Pancreas (tissue), 10 donors: ENCODE data around the gene COMTD1. TPM values are rescaled to one million over a fixed set of nuclear protein-coding genes. Genes with fewer than 3 reads are reported as not detected.

Source experiments
- ATAC-seq, 4 donors: fragments of 200-7000 bp; cut with Tn5 transposase; one replicate each; pipeline versions ENCODE4 v1.8.0 to v1.9.1; 2020; ENCODE audit warnings: mild to moderate bottlenecking in 4 of 4, moderate library complexity in 4 of 4
- DNase-seq, 6 donors: peaks; one replicate each; pipeline ENCODE4 v3.0.0-alpha.2; 2020
- FAIRE-seq: peaks from 2 replicates; lab custom pipeline; 2012; peaks lifted over from hg19 to GRCh38; lab: Jason Lieb, UNC
- H3K27ac ChIP-seq, 4 donors: fragments of 200-600 bp; sonication (generic); 1 replicate in 3 of 4; 2 replicates in 1 of 4; pipeline versions ENCODE4 v1.5.0 to v1.8.0; 2020
- H3K27me3 ChIP-seq, 4 donors: fragments of 200-600 bp; one replicate each; pipeline ENCODE4 v1.8.0; 2021
- H3K36me3 ChIP-seq, 3 donors: fragments of 200-600 bp; sonication (generic) in 1 of 3; one replicate each; pipeline versions ENCODE4 v1.5.0 to v1.8.0; 2020 to 2021
- H3K4me1 ChIP-seq, 3 donors: fragments of 200-600 bp; one replicate each; pipeline ENCODE4 v1.8.0; 2021
- H3K4me3 ChIP-seq, 4 donors: fragments of 200-600 bp; sonication (generic) in 2 of 4; one replicate each; pipeline versions ENCODE4 v1.5.0 to v1.8.0; 2020 to 2021
- H3K9me3 ChIP-seq, 4 donors: fragments of 200-600 bp; one replicate each; pipeline ENCODE4 v1.8.0; 2021
- WGBS, 2 donors: extraction: QIAGEN DNeasy Blood & Tissue Kit; methylation state at CpG; one replicate each; pipeline ENCODE4 v1.1.7; 2013; 5-methylcytosine and 5-hydroxymethylcytosine counted together
- intact Hi-C, 3 donors: fragments of 100-400 bp; cut with DNase I; formaldehyde crosslinking; loops; one replicate each; pipeline versions ENCODE4 v1.11.1 to v1.14.2; 2022
- polyA plus RNA-seq, 2 donors: library from polyadenylated mRNA; stranded (reverse); fragments of 200-250 nt; gene quantifications; one replicate each; pipeline ENCODE4 v1.2.3, GENCODE V29; 2013
- total RNA-seq, 6 donors: library from RNA; stranded (reverse); fragmentation: NEBNext Ultra II Directional in 4 of 6; extraction: Animal tissue kit (Norgen Biotek cat#: 25700) in 4 of 6; gene quantifications; one replicate each; pipeline versions ENCODE4 v1.2.1 to v1.2.4, GENCODE V29; 2021 to 2023
- TF ChIP-seq, protein P1 (sequence below), 4 donors: fragments of 200-600 bp; sonication (generic) in 3 of 4; IDR thresholded peaks; one replicate each; pipeline versions ENCODE4 v1.5.0 to v1.8.0; 2021; ENCODE audit warnings: antibody characterized with exemption in 4 of 4
- donor health status: healthy with polysubstance abuse.
- donor health status: DM: no; HTN: no; CAD: no; lungs with moderate emphysema.
- donor health status: DM: no; HTN: no; CAD: no.
- donor health status: control.
- donor health status: control.
- donor health status: Bipolar disorder and iron deficiency.
- donor health status: DM: yes; HTN: yes; CAD: no.
- donor health status: DM: no; HTN: no; CAD: no.
- donor health status: DM: no; HTN: no; CAD: no.
- donor health status: DM: yes; HTN: yes; CAD: no.

COMTD1 gene
- total and polyA plus RNA-seq, 8 donors, result 54.1 to 318 (median 72.5) TPM

DNA sequence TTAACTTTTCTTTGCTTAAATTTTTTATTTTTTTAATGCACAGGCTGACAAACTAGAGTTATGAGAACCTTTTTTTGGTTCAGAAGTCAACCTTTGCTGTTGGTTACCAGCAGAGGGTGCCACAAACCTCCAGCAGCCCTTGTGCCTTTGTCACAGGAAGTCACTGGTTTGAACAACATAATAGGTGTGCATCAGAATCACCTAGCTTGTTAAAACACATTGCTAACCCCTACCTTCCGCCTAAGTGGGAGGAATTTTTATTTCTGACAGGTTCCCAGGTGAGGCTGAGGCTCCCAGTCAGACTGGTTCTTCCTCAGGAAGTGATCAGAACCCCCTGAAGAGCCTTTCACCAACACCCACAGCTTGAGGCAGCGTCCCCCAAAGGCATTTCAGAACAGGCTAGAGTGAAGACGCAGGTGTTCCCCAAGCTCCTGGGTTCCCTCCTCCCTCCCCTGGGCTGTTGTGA, 47.8 kb downstream of the COMTD1 start:
- no peak overlapping the region for H3K4me3 ChIP-seq
- H3K9me3 ChIP-seq, result no peaks in the 10 kb centered on the region
- 48 to 61% methylated on average over 3 of the region's 3 CpGs for WGBS, 2 donors
- H3K27me3 ChIP-seq, result no peaks in the 10 kb centered on the region
- peak; percentile 60 to 84 (median 76) for ATAC-seq
- intact Hi-C loops, result no loop called here
- TF ChIP-seq, protein P1, sequence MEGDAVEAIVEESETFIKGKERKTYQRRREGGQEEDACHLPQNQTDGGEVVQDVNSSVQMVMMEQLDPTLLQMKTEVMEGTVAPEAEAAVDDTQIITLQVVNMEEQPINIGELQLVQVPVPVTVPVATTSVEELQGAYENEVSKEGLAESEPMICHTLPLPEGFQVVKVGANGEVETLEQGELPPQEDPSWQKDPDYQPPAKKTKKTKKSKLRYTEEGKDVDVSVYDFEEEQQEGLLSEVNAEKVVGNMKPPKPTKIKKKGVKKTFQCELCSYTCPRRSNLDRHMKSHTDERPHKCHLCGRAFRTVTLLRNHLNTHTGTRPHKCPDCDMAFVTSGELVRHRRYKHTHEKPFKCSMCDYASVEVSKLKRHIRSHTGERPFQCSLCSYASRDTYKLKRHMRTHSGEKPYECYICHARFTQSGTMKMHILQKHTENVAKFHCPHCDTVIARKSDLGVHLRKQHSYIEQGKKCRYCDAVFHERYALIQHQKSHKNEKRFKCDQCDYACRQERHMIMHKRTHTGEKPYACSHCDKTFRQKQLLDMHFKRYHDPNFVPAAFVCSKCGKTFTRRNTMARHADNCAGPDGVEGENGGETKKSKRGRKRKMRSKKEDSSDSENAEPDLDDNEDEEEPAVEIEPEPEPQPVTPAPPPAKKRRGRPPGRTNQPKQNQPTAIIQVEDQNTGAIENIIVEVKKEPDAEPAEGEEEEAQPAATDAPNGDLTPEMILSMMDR (IDR thresholded peaks at IDR 0.05), result peak; percentile 25 to 58 (median 40)
- peaks cover 0 to 12% (median 4%) of the 10 kb centered on the region in 3 donors for H3K4me1 ChIP-seq
- no peak for FAIRE-seq
- DNase-seq, result peak in 4 of 6 donors; percentile 44 to 74 (median 59)
- no peaks in the 10 kb centered on the region for H3K36me3 ChIP-seq
- H3K27ac ChIP-seq, result peak overlapping the region in 2 of 4 donors; percentile 48 to 64

DNA sequence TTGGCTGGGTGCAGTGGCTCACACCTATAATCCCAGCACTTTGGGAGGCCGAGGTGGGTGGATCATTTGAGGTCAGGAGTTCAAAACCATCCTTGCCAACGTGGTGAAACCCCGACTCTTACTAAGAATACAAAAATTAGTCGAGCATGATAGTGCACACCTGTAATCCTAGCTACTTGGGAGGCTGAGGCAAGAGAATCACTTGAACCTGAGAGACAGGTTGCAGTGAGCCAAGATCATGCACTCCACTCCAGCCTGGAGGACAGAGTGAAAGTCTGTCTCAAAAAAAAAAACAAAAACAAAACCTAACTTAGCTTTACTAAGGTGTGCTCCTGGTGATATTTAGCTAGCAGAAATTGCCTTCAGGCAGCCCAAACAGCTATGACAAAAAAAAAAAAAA, 49.4 kb downstream of the COMTD1 start:
- Histone ChIP-seq H3K36me3 (no peaks in the 10 kb centered on the region), H3K9me3 (no peaks in the 10 kb centered on the region), H3K4me1 (no peaks in the 10 kb centered on the region), H3K4me3 (no peak overlapping the region), H3K27me3 (no peaks in the 10 kb centered on the region), H3K27ac (no peak overlapping the region)
- TF ChIP-seq, protein P1 (IDR thresholded peaks at IDR 0.05), result no peak
- intact Hi-C loops, result no loop called here
- ATAC-seq (no peak), DNase-seq (no peak), FAIRE-seq (no peak)
- WGBS, 2 donors, result 62 to 72% methylated on average over 4 of the region's 4 CpGs

Other genes with a start within 250 kb of the COMTD1 start
- gene SAMD8, start 124.3 kb downstream of the COMTD1 start, total RNA-seq, result 10 to 100 TPM in 1 of 6 donors, 1 to 10 TPM in 5; 5.1 to 10.1 (median 6.4) TPM
- 1 to 10 TPM; 2.1 to 4.4 TPM for gene SAMD8, start 124.3 kb downstream of the COMTD1 start, polyA plus RNA-seq
- gene VDAC2, start 25.2 kb downstream of the COMTD1 start, total RNA-seq, result 100 to 1,000 TPM in 3 of 6 donors, 10 to 100 TPM in 3; 79.4 to 113 (median 96.4) TPM
- gene VDAC2, start 25.2 kb downstream of the COMTD1 start, polyA plus RNA-seq, result 10 to 100 TPM; 56.6 to 81.9 TPM
- 10 to 100 TPM; 18.3 to 41.2 (median 25.1) TPM for gene ZNF503, start 165.8 kb upstream of the COMTD1 start, total RNA-seq
- 10 to 100 TPM; 13.8 to 22.3 TPM for gene ZNF503, start 165.8 kb upstream of the COMTD1 start, polyA plus RNA-seq
- gene LRMDA, start 195.7 kb upstream of the COMTD1 start, total RNA-seq, result 10 to 100 TPM in 5 of 6 donors, 1 to 10 TPM in 1; 4.6 to 21.2 (median 13.4) TPM
- 10 to 100 TPM; 11.9 to 15.0 TPM for gene LRMDA, start 195.7 kb upstream of the COMTD1 start, polyA plus RNA-seq